Neural progenitor cell (in vitro differentiated cells): Measurements from ENCODE around the gene IFT81. TPM values are rescaled to one million over a fixed set of nuclear protein-coding genes. Genes with fewer than 3 reads are reported as not detected.

Experiments used
- DNase-seq: peaks from one replicate; pipeline ENCODE4 v3.0.0-alpha.2; 2016; ENCODE audit warnings: low spot score
- H2AFZ ChIP-seq: fragments of 200-600 bp; sonication (generic); replicated peaks from 2 replicates; pipeline ENCODE4 v1.6.1; 2016; ENCODE audit warnings: antibody characterized with exemption
- H3F3A ChIP-seq: fragments of 200-600 bp; sonication (generic); 2 replicates; pipeline ENCODE4 v1.6.1; 2016; ENCODE audit warnings: antibody characterized with exemption, low read depth
- H3K27ac ChIP-seq: fragments of 200-600 bp; sonication (generic); 2 replicates; pipeline ENCODE4 v1.5.1; 2016; ENCODE audit warnings: mild to moderate bottlenecking
- H3K27me3 ChIP-seq: fragments of 200-600 bp; sonication (generic); 2 replicates; pipeline ENCODE4 v1.6.1; 2016; ENCODE audit warnings: mild to moderate bottlenecking, moderate library complexity
- H3K36me3 ChIP-seq: fragments of 200-600 bp; sonication (generic); 2 replicates; pipeline ENCODE4 v1.5.1; 2016
- H3K4me1 ChIP-seq: fragments of 200-600 bp; sonication (generic); 2 replicates; pipeline ENCODE4 v1.6.1; 2016; ENCODE audit warnings: mixed run types
- H3K4me2 ChIP-seq: fragments of 200-600 bp; sonication (generic); 2 replicates; pipeline ENCODE4 v1.6.1; 2016
- H3K4me3 ChIP-seq: fragments of 200-600 bp; sonication (generic); 2 replicates; pipeline ENCODE4 v1.5.1; 2016
- H3K79me2 ChIP-seq: fragments of 200-600 bp; sonication (generic); 2 replicates; pipeline ENCODE4 v1.6.1; 2016; ENCODE audit warnings: low read depth
- H3K9ac ChIP-seq: fragments of 200-600 bp; sonication (generic); 2 replicates; pipeline ENCODE4 v1.6.1; 2016
- H3K9me3 ChIP-seq: fragments of 200-600 bp; sonication (generic); 2 replicates; pipeline ENCODE4 v1.5.1; 2016; ENCODE audit warnings: low read depth
- H4K20me1 ChIP-seq: fragments of 200-600 bp; sonication (generic); 2 replicates; pipeline ENCODE4 v1.6.1; 2016; ENCODE audit warnings: low read depth
- H3K27ac Mint-ChIP-seq: 3 replicates; pipeline ENCODE4 v1.8.0; 2021; ENCODE audit warnings: mixed read lengths
- H3K27me3 Mint-ChIP-seq: 2 replicates; pipeline ENCODE4 v1.8.0; 2022; ENCODE audit warnings: low read depth, mild to moderate bottlenecking, inconsistent platforms, moderate library complexity, mixed read lengths; ENCODE audit not compliant: insufficient read depth
- H3K36me3 Mint-ChIP-seq: 3 replicates; pipeline ENCODE4 v1.8.0; 2021; ENCODE audit warnings: mixed read lengths
- H3K4me1 Mint-ChIP-seq: 3 replicates; pipeline ENCODE4 v1.8.0; 2021; ENCODE audit warnings: mixed read lengths
- H3K4me3 Mint-ChIP-seq: 3 replicates; pipeline ENCODE4 v1.8.0; 2021; ENCODE audit warnings: mild to moderate bottlenecking, moderate library complexity, mixed read lengths
- H3K9me3 Mint-ChIP-seq: 3 replicates; pipeline ENCODE4 v1.8.0; 2020; ENCODE audit warnings: mixed read lengths
- CTCF ChIP-seq: fragments of 200-600 bp; sonication (generic); IDR thresholded peaks from 2 replicates; pipeline ENCODE4 v1.5.1; 2017; ENCODE audit warnings: antibody characterized with exemption, mild to moderate bottlenecking
- EZH2 ChIP-seq: fragments of 200-600 bp; sonication (generic); IDR thresholded peaks from 2 replicates; pipeline ENCODE4 v1.6.1; 2017; ENCODE audit warnings: antibody characterized with exemption, mild to moderate bottlenecking, moderate library complexity
- EZH2phosphoT487 ChIP-seq: fragments of 200-600 bp; sonication (generic); IDR thresholded peaks from 2 replicates; pipeline ENCODE4 v1.6.1; 2017; ENCODE audit warnings: antibody characterized with exemption
- total RNA-seq: library from RNA; depleted of rRNA; stranded (reverse); fragments of >200 nt; gene quantifications from 2 replicates; pipeline ENCODE4 v1.2.3, GENCODE V29; 2015; ENCODE audit warnings: low replicate concordance

The IFT81 gene
- total RNA-seq, 1 donor from 2014 or later: 73.8 TPM

- no peak for DNase-seq
- no peaks in the 10 kb centered on the region for H3K36me3 ChIP-seq
- H3K79me2 ChIP-seq: no peaks in the 10 kb centered on the region
- H3K4me3 ChIP-seq: no peak overlapping the region
- no peaks in the 10 kb centered on the region for H3K27me3 ChIP-seq
- peaks cover 15% of the 10 kb centered on the region for H3F3A ChIP-seq
- Mint-ChIP-seq H3K27me3 (peaks cover 8% of the 10 kb centered on the region), H3K36me3 (peaks cover 31% of the 10 kb centered on the region), H3K27ac (peak overlapping the region; percentile 42), H3K4me1 (peaks cover 35% of the 10 kb centered on the region), H3K4me3 (no peak overlapping the region), H3K9me3 (peaks cover 4% of the 10 kb centered on the region)
- no peak overlapping the region for H3K4me2 ChIP-seq
- no peaks in the 10 kb centered on the region for H3K9me3 ChIP-seq
- no peak overlapping the region for H3K27ac ChIP-seq
- no peak for TF ChIP-seq EZH2
- TF ChIP-seq EZH2phosphoT487: no peak
- no peak for TF ChIP-seq CTCF
- H3K4me1 ChIP-seq: peaks cover 24% of the 10 kb centered on the region
- no peak overlapping the region for H3K9ac ChIP-seq
- peaks cover 8% of the 10 kb centered on the region for H4K20me1 ChIP-seq
- no peak overlapping the region for H2AFZ ChIP-seq
These were observed 123.4 kb downstream of the IFT81 start for GRCh38 chr12:110247340-110248095.

- no peaks in the 10 kb centered on the region for H3K9me3 ChIP-seq
- Mint-ChIP-seq H3K4me1 (peaks cover 35% of the 10 kb centered on the region), H3K27me3 (peaks cover 8% of the 10 kb centered on the region), H3K27ac (peak overlapping the region; percentile 42), H3K36me3 (peaks cover 30% of the 10 kb centered on the region), H3K9me3 (peaks cover 4% of the 10 kb centered on the region), H3K4me3 (no peak overlapping the region)
- no peak overlapping the region for H3K9ac ChIP-seq
- H2AFZ ChIP-seq: no peak overlapping the region
- H3K4me1 ChIP-seq: peaks cover 24% of the 10 kb centered on the region
- TF ChIP-seq CTCF (no peak), EZH2 (no peak), EZH2phosphoT487 (no peak)
- H3K79me2 ChIP-seq: no peaks in the 10 kb centered on the region
- no peak for DNase-seq
- H3K36me3 ChIP-seq: no peaks in the 10 kb centered on the region
- no peak overlapping the region for H3K4me3 ChIP-seq
- no peak overlapping the region for H3K27ac ChIP-seq
- H3K4me2 ChIP-seq: no peak overlapping the region
- H3K27me3 ChIP-seq: no peaks in the 10 kb centered on the region
- H4K20me1 ChIP-seq: peaks cover 8% of the 10 kb centered on the region
- H3F3A ChIP-seq: peaks cover 15% of the 10 kb centered on the region
These were observed 123.9 kb downstream of the IFT81 start for GRCh38 chr12:110248096-110248447.

GRCh38 chr12:110249105-110249504 is 124.9 kb downstream of the IFT81 start:
- H3K27ac ChIP-seq: no peak overlapping the region
- Mint-ChIP-seq H3K27me3 (peaks cover 8% of the 10 kb centered on the region), H3K36me3 (peaks cover 25% of the 10 kb centered on the region), H3K4me3 (no peak overlapping the region), H3K4me1 (peaks cover 35% of the 10 kb centered on the region), H3K27ac (peak overlapping the region; percentile 58), H3K9me3 (peaks cover 4% of the 10 kb centered on the region)
- H3K9me3 ChIP-seq: no peaks in the 10 kb centered on the region
- no peak overlapping the region for H3K9ac ChIP-seq
- TF ChIP-seq EZH2phosphoT487 (no peak), CTCF (no peak), EZH2 (no peak)
- no peaks in the 10 kb centered on the region for H3K27me3 ChIP-seq
- H3K4me1 ChIP-seq: peaks cover 24% of the 10 kb centered on the region
- H3K4me2 ChIP-seq: no peak overlapping the region
- no peak overlapping the region for H3K4me3 ChIP-seq
- H3K36me3 ChIP-seq: no peaks in the 10 kb centered on the region
- H2AFZ ChIP-seq: no peak overlapping the region
- peaks cover 8% of the 10 kb centered on the region for H4K20me1 ChIP-seq
- peaks cover 15% of the 10 kb centered on the region for H3F3A ChIP-seq
- H3K79me2 ChIP-seq: no peaks in the 10 kb centered on the region
- DNase-seq: no peak
